HUES48 (cell line): ENCODE results near the gene DAPK2.

Experiments used
- H3K27ac ChIP-seq: one replicate; pipeline ENCODE4 v1.7.0; 2013; ENCODE audit warnings: low read depth, low read length, inconsistent platforms
- H3K27me3 ChIP-seq: 2 replicates; pipeline ENCODE4 v1.6.1; 2013; ENCODE audit warnings: mild to moderate bottlenecking, low read length; ENCODE audit not compliant: control insufficient read depth, insufficient read depth
- H3K36me3 ChIP-seq: 2 replicates; pipeline ENCODE4 v1.6.1; 2013; ENCODE audit warnings: low read length; ENCODE audit not compliant: control insufficient read depth, insufficient read depth
- H3K4me1 ChIP-seq: 2 replicates; pipeline ENCODE4 v1.6.1; 2013; ENCODE audit warnings: mild to moderate bottlenecking, low read length; ENCODE audit not compliant: control insufficient read depth, insufficient read depth
- H3K4me3 ChIP-seq: 2 replicates; pipeline ENCODE4 v1.5.1; 2013; ENCODE audit warnings: mild to moderate bottlenecking, low read depth, low read length
- H3K9ac ChIP-seq: 2 replicates; pipeline ENCODE4 v1.6.1; 2013; ENCODE audit warnings: mild to moderate bottlenecking, low read depth, low read length, moderate library complexity
- H3K9me3 ChIP-seq: 2 replicates; pipeline ENCODE4 v1.6.1; 2013; ENCODE audit warnings: low read length; ENCODE audit not compliant: control insufficient read depth, insufficient read depth

The DAPK2 gene

GRCh38 chr15:64019764-64020163, 26.5 kb downstream of the DAPK2 start:
- no peak overlapping the region for H3K27ac ChIP-seq
- H3K9ac ChIP-seq: no peak overlapping the region
- no peaks in the 10 kb centered on the region for H3K36me3 ChIP-seq
- no peaks in the 10 kb centered on the region for H3K9me3 ChIP-seq
- no peak overlapping the region for H3K4me3 ChIP-seq
- H3K27me3 ChIP-seq: no peaks in the 10 kb centered on the region
- peaks cover 11% of the 10 kb centered on the region; the same call in 1 of the 2 replicates for H3K4me1 ChIP-seq

- Histone ChIP-seq H3K27me3 (no peaks in the 10 kb centered on the region), H3K9ac (no peak overlapping the region), H3K9me3 (no peaks in the 10 kb centered on the region), H3K4me1 (no peaks in the 10 kb centered on the region), H3K27ac (no peak overlapping the region), H3K4me3 (no peak overlapping the region), H3K36me3 (no peaks in the 10 kb centered on the region)
Measured at GRCh38 chr15:64017591-64018163, 28.6 kb downstream of the DAPK2 start.

- Histone ChIP-seq H3K9me3 (no peaks in the 10 kb centered on the region), H3K4me1 (no peaks in the 10 kb centered on the region), H3K9ac (no peak overlapping the region), H3K4me3 (no peak overlapping the region), H3K27ac (no peak overlapping the region), H3K27me3 (no peaks in the 10 kb centered on the region), H3K36me3 (no peaks in the 10 kb centered on the region)
Measured at GRCh38 chr15:64017082-64017588, 29.1 kb downstream of the DAPK2 start.

GRCh38 chr15:64016257-64016656, 30.0 kb downstream of the DAPK2 start:
- Histone ChIP-seq H3K27ac (no peak overlapping the region), H3K36me3 (no peaks in the 10 kb centered on the region), H3K4me3 (no peak overlapping the region), H3K9ac (no peak overlapping the region), H3K9me3 (no peaks in the 10 kb centered on the region), H3K27me3 (no peaks in the 10 kb centered on the region), H3K4me1 (no peaks in the 10 kb centered on the region)

- no peaks in the 10 kb centered on the region for H3K9me3 ChIP-seq
- no peak overlapping the region for H3K9ac ChIP-seq
- H3K4me1 ChIP-seq: no peaks in the 10 kb centered on the region
- H3K27ac ChIP-seq: no peak overlapping the region
- H3K36me3 ChIP-seq: no peaks in the 10 kb centered on the region
- H3K4me3 ChIP-seq: no peak overlapping the region
- H3K27me3 ChIP-seq: no peaks in the 10 kb centered on the region
Measured at GRCh38 chr15:64014995-64015394, 31.3 kb downstream of the DAPK2 start.

- Histone ChIP-seq H3K27ac (no peak overlapping the region), H3K4me1 (no peaks in the 10 kb centered on the region), H3K27me3 (no peaks in the 10 kb centered on the region), H3K9ac (no peak overlapping the region), H3K9me3 (no peaks in the 10 kb centered on the region), H3K4me3 (no peak overlapping the region), H3K36me3 (no peaks in the 10 kb centered on the region)
Measured at GRCh38 chr15:64013179-64014062, 32.9 kb downstream of the DAPK2 start.

GRCh38 chr15:64011736-64012135, 34.5 kb downstream of the DAPK2 start:
- H3K9ac ChIP-seq: no peak overlapping the region
- no peaks in the 10 kb centered on the region for H3K4me1 ChIP-seq
- no peaks in the 10 kb centered on the region for H3K36me3 ChIP-seq
- no peaks in the 10 kb centered on the region for H3K9me3 ChIP-seq
- H3K4me3 ChIP-seq: no peak overlapping the region
- no peaks in the 10 kb centered on the region for H3K27me3 ChIP-seq
- no peak overlapping the region for H3K27ac ChIP-seq

- Histone ChIP-seq H3K4me3 (no peak overlapping the region), H3K9me3 (no peaks in the 10 kb centered on the region), H3K27me3 (no peaks in the 10 kb centered on the region), H3K36me3 (no peaks in the 10 kb centered on the region), H3K4me1 (no peaks in the 10 kb centered on the region), H3K27ac (no peak overlapping the region), H3K9ac (no peak overlapping the region)
Measured at GRCh38 chr15:64010719-64011118, 35.6 kb downstream of the DAPK2 start.

GRCh38 chr15:64009798-64010261, 36.5 kb downstream of the DAPK2 start:
- Histone ChIP-seq H3K27me3 (no peaks in the 10 kb centered on the region), H3K4me3 (no peak overlapping the region), H3K9ac (no peak overlapping the region), H3K9me3 (no peaks in the 10 kb centered on the region), H3K27ac (no peak overlapping the region), H3K4me1 (no peaks in the 10 kb centered on the region), H3K36me3 (no peaks in the 10 kb centered on the region)

- H3K27ac ChIP-seq: no peak overlapping the region
- H3K4me1 ChIP-seq: no peaks in the 10 kb centered on the region
- H3K36me3 ChIP-seq: no peaks in the 10 kb centered on the region
- H3K9me3 ChIP-seq: no peaks in the 10 kb centered on the region
- H3K27me3 ChIP-seq: no peaks in the 10 kb centered on the region
- no peak overlapping the region for H3K4me3 ChIP-seq
- no peak overlapping the region for H3K9ac ChIP-seq
Measured at GRCh38 chr15:64009241-64009640, 37.0 kb downstream of the DAPK2 start.

- Histone ChIP-seq H3K36me3 (no peaks in the 10 kb centered on the region), H3K9ac (no peak overlapping the region), H3K4me3 (no peak overlapping the region), H3K27ac (no peak overlapping the region), H3K4me1 (no peaks in the 10 kb centered on the region), H3K27me3 (no peaks in the 10 kb centered on the region), H3K9me3 (no peaks in the 10 kb centered on the region)
Measured at GRCh38 chr15:64008177-64008576, 38.1 kb downstream of the DAPK2 start.
